IMR-90 (cell line): ENCODE measurements around the gene GALP. TPM values are rescaled to one million over a fixed set of nuclear protein-coding genes. Genes with fewer than 3 reads are reported as not detected.

Experiments
- ATAC-seq: fragments of 200-7000 bp; cut with Tn5 transposase; 2 replicates; pipeline ENCODE4 v1.9.1; 2020; ENCODE audit warnings: low read depth, mild to moderate bottlenecking, moderate library complexity
- BruUV-seq: library from RNA; stranded (reverse); fragments of 400-500 nt; replicated peaks from 2 replicates; lab custom pipeline; 2021; lab: Mats Ljungman, UMichigan
- CTCF ChIA-PET: fragments of 300-600 bp; formaldehyde crosslinking; extraction: SDS; loops from one replicate; lab custom pipeline; 2021; ENCODE audit warnings: antibody characterized with exemption; lab: Yijun Ruan, JAX
- POLR2A ChIA-PET: fragments of 300-600 bp; sonication (Branson Sonifier 250); formaldehyde crosslinking; loops from one replicate; lab custom pipeline; 2022; ENCODE audit warnings: antibody characterized with exemption; ENCODE audit not compliant: unreplicated experiment; lab: Charles Lee
- DNase-seq: peaks from one replicate; pipeline ENCODE4 v3.0.0; 2013
- H2AFZ ChIP-seq: replicated peaks from 2 replicates; pipeline ENCODE3; 2013; ENCODE audit warnings: low read length, mild to moderate bottlenecking; ENCODE audit not compliant: poor library complexity
- H2AK5ac ChIP-seq: 2 replicates; pipeline ENCODE4 v1.6.1; 2013; ENCODE audit warnings: low read depth, low read length, inconsistent platforms
- H2AK9ac ChIP-seq: replicated peaks from 2 replicates; pipeline ENCODE3; 2013; ENCODE audit warnings: mild to moderate bottlenecking, low read depth, low read length, moderate library complexity; ENCODE audit not compliant: poor library complexity
- H2BK120ac ChIP-seq: 2 replicates; pipeline ENCODE4 v1.6.1; 2013; ENCODE audit warnings: low read depth, low read length, inconsistent platforms
- H2BK15ac ChIP-seq: 3 replicates; pipeline ENCODE4 v1.6.1; 2013; ENCODE audit warnings: low read depth, low read length, inconsistent platforms
- H2BK20ac ChIP-seq: 2 replicates; pipeline ENCODE4 v1.6.1; 2013; ENCODE audit warnings: low read depth, mild to moderate bottlenecking, inconsistent platforms, low read length, moderate library complexity
- H2BK5ac ChIP-seq: 2 replicates; pipeline ENCODE4 v1.6.1; 2013; ENCODE audit warnings: mild to moderate bottlenecking, low read depth, low read length, inconsistent platforms; ENCODE audit not compliant: poor library complexity, severe bottlenecking
- H3K14ac ChIP-seq: replicated peaks from 2 replicates; pipeline ENCODE4 v1.6.1; 2013; ENCODE audit warnings: low read depth, low read length, inconsistent platforms
- H3K18ac ChIP-seq: 2 replicates; pipeline ENCODE4 v1.6.1; 2013; ENCODE audit warnings: low read depth, low read length, control low read depth
- H3K23ac ChIP-seq: 2 replicates; pipeline ENCODE4 v1.6.1; 2013; ENCODE audit warnings: low read depth, low read length, inconsistent platforms
- H3K27ac ChIP-seq: 2 replicates; pipeline ENCODE4 v1.5.1; 2013; ENCODE audit warnings: mild to moderate bottlenecking, control low read depth, low read length; ENCODE audit not compliant: insufficient read depth
- H3K27me3 ChIP-seq: 2 replicates; pipeline ENCODE4 v1.6.1; 2013; ENCODE audit warnings: low read length; ENCODE audit not compliant: control insufficient read depth, insufficient read depth
- H3K36me3 ChIP-seq: 2 replicates; pipeline ENCODE4 v1.6.1; 2013; ENCODE audit warnings: low read length, mixed read lengths; ENCODE audit not compliant: control insufficient read depth, insufficient read depth
- H3K4ac ChIP-seq: 2 replicates; pipeline ENCODE4 v1.6.1; 2013; ENCODE audit warnings: low read depth, low read length, inconsistent platforms
- H3K4me1 ChIP-seq: 2 replicates; pipeline ENCODE4 v1.6.1; 2013; ENCODE audit warnings: low read length, mixed read lengths; ENCODE audit not compliant: control insufficient read depth, insufficient read depth
- H3K4me2 ChIP-seq: 2 replicates; pipeline ENCODE4 v1.6.1; 2013; ENCODE audit warnings: low read depth, mild to moderate bottlenecking, control low read depth, low read length, moderate library complexity
- H3K4me3 ChIP-seq: 2 replicates; pipeline ENCODE4 v1.5.1; 2013; ENCODE audit warnings: low read depth, mild to moderate bottlenecking, control low read depth, low read length, moderate library complexity; ENCODE audit not compliant: insufficient read depth
- H3K56ac ChIP-seq: 2 replicates; pipeline ENCODE4 v1.6.1; 2013; ENCODE audit warnings: low read length, inconsistent platforms; ENCODE audit not compliant: insufficient read depth; ENCODE audit errors: extremely low read depth
- H3K79me1 ChIP-seq, 2 experiments: 2 replicates each; pipeline ENCODE4 v1.6.1; 2013; ENCODE audit warnings: low read length in 2 of 2, inconsistent platforms in 1 of 2, low read depth in 1 of 2
- H3K9ac ChIP-seq: 2 replicates; pipeline ENCODE4 v1.6.1; 2013; ENCODE audit warnings: low read depth, low read length, control low read depth
- H3K9me1 ChIP-seq: 2 replicates; pipeline ENCODE4 v1.6.1; 2013; ENCODE audit warnings: low read length, inconsistent platforms; ENCODE audit not compliant: insufficient read depth
- H3K9me3 ChIP-seq: 2 replicates; pipeline ENCODE4 v1.6.1; 2013; ENCODE audit warnings: low read length; ENCODE audit not compliant: control insufficient read depth, insufficient read depth
- H4K20me1 ChIP-seq: 2 replicates; pipeline ENCODE4 v1.6.1; 2013; ENCODE audit warnings: low read length, inconsistent platforms; ENCODE audit not compliant: insufficient read depth
- H4K5ac ChIP-seq: 2 replicates; pipeline ENCODE4 v1.6.1; 2013; ENCODE audit warnings: mild to moderate bottlenecking, low read depth, low read length, control low read depth
- H4K8ac ChIP-seq, 2 experiments: 2 replicates each; pipeline ENCODE4 v1.6.1; 2013; ENCODE audit warnings: low read depth in 2 of 2, low read length in 2 of 2, control low read depth in 1 of 2, inconsistent platforms in 1 of 2
- H4K91ac ChIP-seq: 2 replicates; pipeline ENCODE4 v1.6.1; 2013; ENCODE audit warnings: low read depth, low read length, inconsistent platforms; ENCODE audit not compliant: insufficient read depth
- CEBPB ChIP-seq: IDR thresholded peaks from 2 replicates; pipeline ENCODE4 v1.6.1; 2012; ENCODE audit warnings: low read depth, low read length, improper control_type of control experiment
- MAZ ChIP-seq: IDR thresholded peaks from 2 replicates; pipeline ENCODE4 v1.6.1; 2012; ENCODE audit warnings: low read depth, mild to moderate bottlenecking, low read length, improper control_type of control experiment, moderate library complexity, borderline replicate concordance
- POLR2A ChIP-seq: IDR thresholded peaks from 2 replicates; pipeline ENCODE4 v1.6.1; 2012; ENCODE audit warnings: mild to moderate bottlenecking, low read depth, low read length
- RAD21 ChIP-seq: IDR thresholded peaks from 2 replicates; pipeline ENCODE4 v1.6.1; 2012; ENCODE audit warnings: low read length, improper control_type of control experiment
- RCOR1 ChIP-seq: IDR thresholded peaks from 2 replicates; pipeline ENCODE4 v1.6.1; 2012; ENCODE audit warnings: mild to moderate bottlenecking, low read length, improper control_type of control experiment; ENCODE audit not compliant: insufficient replicate concordance
- WGBS, 2 experiments: methylation state at CpG; one replicate each; pipeline versions ENCODE4 v1.1.5 to v1.1.7; 2013; ENCODE audit warnings: missing lambda C conversion rate in 2 of 2; ENCODE audit not compliant: insufficient read length in 1 of 2; ENCODE audit errors: extremely low coverage in 2 of 2; 5-methylcytosine and 5-hydroxymethylcytosine counted together
- dilution Hi-C: fragments of 300-500 bp; cut with HindIII; formaldehyde crosslinking; loops from one replicate; pipeline ENCODE4 v1.14.3; 2018; ENCODE audit warnings: low sequenced_read_pairs; ENCODE audit not compliant: unreplicated experiment
- in situ Hi-C: fragments of 300-500 bp; cut with MboI; formaldehyde crosslinking; loops from 3 replicates; pipeline ENCODE4 v1.14.3; 2019; ENCODE audit warnings: low sequenced_read_pairs, inconsistent platforms, mixed read lengths
- intact Hi-C: fragments of 100-400 bp; cut with micrococcal nuclease; formaldehyde crosslinking; loops from 2 replicates; pipeline ENCODE4 v1.10.0; 2022
- polyA plus RNA-seq, 3 experiments: library from polyadenylated mRNA; depleted of rRNA; stranded (reverse); fragments of >200 nt; gene quantifications; 2 replicates each; pipeline ENCODE4 v1.2.3, GENCODE V29; 2012; ENCODE audit warnings: low replicate concordance in 1 of 3
- total RNA-seq: library from RNA; depleted of rRNA; stranded (reverse); fragments of >200 nt; gene quantifications from 2 replicates; pipeline ENCODE4 v1.2.3, GENCODE V29; 2012
- TF ChIP-seq, protein P1 (sequence below): fragments of 150-350 bp; IDR thresholded peaks from 2 replicates; pipeline ENCODE4 v1.6.1; 2016; ENCODE audit warnings: low read depth, mild to moderate bottlenecking, low read length, moderate library complexity, borderline replicate concordance
- TF ChIP-seq, protein P2 (sequence below): conservative IDR thresholded peaks from 2 replicates; pipeline ENCODE4 v1.5.1; 2012; ENCODE audit warnings: mild to moderate bottlenecking, low read depth, low read length, improper control_type of control experiment

GALP gene
- total and polyA plus RNA-seq, 2 of the 4 experiments (the other 2 are of a cell fraction) = not detected

- no peak overlapping the region for H2AK9ac ChIP-seq
- H3K27ac ChIP-seq = no peak overlapping the region
- ATAC-seq (no peak), DNase-seq (no peak)
- H2AFZ ChIP-seq = no peak overlapping the region
- peaks cover 10% of the 10 kb centered on the region for H4K20me1 ChIP-seq
- H3K18ac ChIP-seq = no peak overlapping the region
- POLR2A ChIA-PET = no interaction called here
- WGBS, 2 experiments = 96% methylated on average over 3 of the region's 10 CpGs; no CpG with 5 or more reads in 1 of the 2 experiments
- no peak overlapping the region for H2BK5ac ChIP-seq
- no peak overlapping the region for H2BK15ac ChIP-seq
- peaks cover 32% of the 10 kb centered on the region for H3K36me3 ChIP-seq
- no peak overlapping the region for H2BK20ac ChIP-seq
- no peak overlapping the region for H3K4me3 ChIP-seq
- dilution Hi-C loops = no loop called here
- in situ Hi-C loops = loop anchor here (25.0 kb wide), 2 partner anchors 458 to 1683 kb away; partner anchors contain the start of genes CDC42EP5, EPN1 and LENG9
- CTCF ChIA-PET = interaction anchor here (0.6 kb wide), 3 partner anchors 70 to 434 kb away, joined by 4 to 5 read pairs (median 5); no protein-coding TSS in a partner anchor
- no peak overlapping the region for H4K8ac ChIP-seq
- no peak overlapping the region for H3K9ac ChIP-seq
- no peak overlapping the region for H4K5ac ChIP-seq
- H3K56ac ChIP-seq = no peak overlapping the region
- H2AK5ac ChIP-seq = no peak overlapping the region
- intact Hi-C loops = no loop called here
- H2BK120ac ChIP-seq = no peak overlapping the region
- H3K4ac ChIP-seq = no peak overlapping the region
- H3K9me1 ChIP-seq = peaks cover 21% of the 10 kb centered on the region; the same call in 1 of the 2 replicates
- H4K91ac ChIP-seq = no peak overlapping the region
- H3K23ac ChIP-seq = no peak overlapping the region
- H3K4me1 ChIP-seq = no peaks in the 10 kb centered on the region; the same call in 1 of the 2 replicates
- TF ChIP-seq CEBPB (no peak), POLR2A (no peak), RCOR1 (no peak), MAZ (no peak), RAD21 (no peak)
- TF ChIP-seq, protein P1, sequence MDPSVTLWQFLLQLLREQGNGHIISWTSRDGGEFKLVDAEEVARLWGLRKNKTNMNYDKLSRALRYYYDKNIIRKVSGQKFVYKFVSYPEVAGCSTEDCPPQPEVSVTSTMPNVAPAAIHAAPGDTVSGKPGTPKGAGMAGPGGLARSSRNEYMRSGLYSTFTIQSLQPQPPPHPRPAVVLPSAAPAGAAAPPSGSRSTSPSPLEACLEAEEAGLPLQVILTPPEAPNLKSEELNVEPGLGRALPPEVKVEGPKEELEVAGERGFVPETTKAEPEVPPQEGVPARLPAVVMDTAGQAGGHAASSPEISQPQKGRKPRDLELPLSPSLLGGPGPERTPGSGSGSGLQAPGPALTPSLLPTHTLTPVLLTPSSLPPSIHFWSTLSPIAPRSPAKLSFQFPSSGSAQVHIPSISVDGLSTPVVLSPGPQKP = no peak
- TF ChIP-seq, protein P2, sequence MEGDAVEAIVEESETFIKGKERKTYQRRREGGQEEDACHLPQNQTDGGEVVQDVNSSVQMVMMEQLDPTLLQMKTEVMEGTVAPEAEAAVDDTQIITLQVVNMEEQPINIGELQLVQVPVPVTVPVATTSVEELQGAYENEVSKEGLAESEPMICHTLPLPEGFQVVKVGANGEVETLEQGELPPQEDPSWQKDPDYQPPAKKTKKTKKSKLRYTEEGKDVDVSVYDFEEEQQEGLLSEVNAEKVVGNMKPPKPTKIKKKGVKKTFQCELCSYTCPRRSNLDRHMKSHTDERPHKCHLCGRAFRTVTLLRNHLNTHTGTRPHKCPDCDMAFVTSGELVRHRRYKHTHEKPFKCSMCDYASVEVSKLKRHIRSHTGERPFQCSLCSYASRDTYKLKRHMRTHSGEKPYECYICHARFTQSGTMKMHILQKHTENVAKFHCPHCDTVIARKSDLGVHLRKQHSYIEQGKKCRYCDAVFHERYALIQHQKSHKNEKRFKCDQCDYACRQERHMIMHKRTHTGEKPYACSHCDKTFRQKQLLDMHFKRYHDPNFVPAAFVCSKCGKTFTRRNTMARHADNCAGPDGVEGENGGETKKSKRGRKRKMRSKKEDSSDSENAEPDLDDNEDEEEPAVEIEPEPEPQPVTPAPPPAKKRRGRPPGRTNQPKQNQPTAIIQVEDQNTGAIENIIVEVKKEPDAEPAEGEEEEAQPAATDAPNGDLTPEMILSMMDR = no peak
- peaks cover 30 to 51% of the 10 kb centered on the region in 2 experiments for H3K79me1 ChIP-seq
- H3K27me3 ChIP-seq = no peaks in the 10 kb centered on the region
- H3K4me2 ChIP-seq = no peak overlapping the region
- BruUV-seq = no TSS peak
- H3K9me3 ChIP-seq = no peaks in the 10 kb centered on the region
- H3K14ac ChIP-seq = no peak overlapping the region
These were observed 30.1 kb upstream of the GALP start for GRCh38 chr19:56145698-56146097.
